IMR-90 (cell line): ENCODE data around the gene NOS3. TPM values are rescaled to one million over a fixed set of nuclear protein-coding genes. Genes with fewer than 3 reads are reported as not detected.
"Not testable (repeated sequence)": the region's sequence is repeated elsewhere in the genome, so short reads cannot be mapped to it uniquely, and the experiment has no call there.

Experiments
- ATAC-seq: fragments of 200-7000 bp; cut with Tn5 transposase; 2 replicates; pipeline ENCODE4 v1.9.1; 2020; ENCODE audit warnings: low read depth, mild to moderate bottlenecking, moderate library complexity
- BruUV-seq: library from RNA; stranded (reverse); fragments of 400-500 nt; replicated peaks from 2 replicates; lab custom pipeline; 2021; lab: Mats Ljungman, UMichigan
- CTCF ChIA-PET: fragments of 300-600 bp; formaldehyde crosslinking; extraction: SDS; loops from one replicate; lab custom pipeline; 2021; ENCODE audit warnings: antibody characterized with exemption; lab: Yijun Ruan, JAX
- POLR2A ChIA-PET: fragments of 300-600 bp; sonication (Branson Sonifier 250); formaldehyde crosslinking; loops from one replicate; lab custom pipeline; 2022; ENCODE audit warnings: antibody characterized with exemption; ENCODE audit not compliant: unreplicated experiment; lab: Charles Lee
- DNase-seq: peaks from one replicate; pipeline ENCODE4 v3.0.0; 2013
- H2AFZ ChIP-seq: replicated peaks from 2 replicates; pipeline ENCODE3; 2013; ENCODE audit warnings: low read length, mild to moderate bottlenecking; ENCODE audit not compliant: poor library complexity
- H2AK5ac ChIP-seq: 2 replicates; pipeline ENCODE4 v1.6.1; 2013; ENCODE audit warnings: low read depth, low read length, inconsistent platforms
- H2AK9ac ChIP-seq: replicated peaks from 2 replicates; pipeline ENCODE3; 2013; ENCODE audit warnings: mild to moderate bottlenecking, low read depth, low read length, moderate library complexity; ENCODE audit not compliant: poor library complexity
- H2BK120ac ChIP-seq: 2 replicates; pipeline ENCODE4 v1.6.1; 2013; ENCODE audit warnings: low read depth, low read length, inconsistent platforms
- H2BK15ac ChIP-seq: 3 replicates; pipeline ENCODE4 v1.6.1; 2013; ENCODE audit warnings: low read depth, low read length, inconsistent platforms
- H2BK20ac ChIP-seq: 2 replicates; pipeline ENCODE4 v1.6.1; 2013; ENCODE audit warnings: low read depth, mild to moderate bottlenecking, inconsistent platforms, low read length, moderate library complexity
- H2BK5ac ChIP-seq: 2 replicates; pipeline ENCODE4 v1.6.1; 2013; ENCODE audit warnings: mild to moderate bottlenecking, low read depth, low read length, inconsistent platforms; ENCODE audit not compliant: poor library complexity, severe bottlenecking
- H3K14ac ChIP-seq: replicated peaks from 2 replicates; pipeline ENCODE4 v1.6.1; 2013; ENCODE audit warnings: low read depth, low read length, inconsistent platforms
- H3K18ac ChIP-seq: 2 replicates; pipeline ENCODE4 v1.6.1; 2013; ENCODE audit warnings: low read depth, low read length, control low read depth
- H3K23ac ChIP-seq: 2 replicates; pipeline ENCODE4 v1.6.1; 2013; ENCODE audit warnings: low read depth, low read length, inconsistent platforms
- H3K27ac ChIP-seq: 2 replicates; pipeline ENCODE4 v1.5.1; 2013; ENCODE audit warnings: mild to moderate bottlenecking, control low read depth, low read length; ENCODE audit not compliant: insufficient read depth
- H3K27me3 ChIP-seq: 2 replicates; pipeline ENCODE4 v1.6.1; 2013; ENCODE audit warnings: low read length; ENCODE audit not compliant: control insufficient read depth, insufficient read depth
- H3K36me3 ChIP-seq: 2 replicates; pipeline ENCODE4 v1.6.1; 2013; ENCODE audit warnings: low read length, mixed read lengths; ENCODE audit not compliant: control insufficient read depth, insufficient read depth
- H3K4ac ChIP-seq: 2 replicates; pipeline ENCODE4 v1.6.1; 2013; ENCODE audit warnings: low read depth, low read length, inconsistent platforms
- H3K4me1 ChIP-seq: 2 replicates; pipeline ENCODE4 v1.6.1; 2013; ENCODE audit warnings: low read length, mixed read lengths; ENCODE audit not compliant: control insufficient read depth, insufficient read depth
- H3K4me2 ChIP-seq: 2 replicates; pipeline ENCODE4 v1.6.1; 2013; ENCODE audit warnings: low read depth, mild to moderate bottlenecking, control low read depth, low read length, moderate library complexity
- H3K4me3 ChIP-seq: 2 replicates; pipeline ENCODE4 v1.5.1; 2013; ENCODE audit warnings: low read depth, mild to moderate bottlenecking, control low read depth, low read length, moderate library complexity; ENCODE audit not compliant: insufficient read depth
- H3K56ac ChIP-seq: 2 replicates; pipeline ENCODE4 v1.6.1; 2013; ENCODE audit warnings: low read length, inconsistent platforms; ENCODE audit not compliant: insufficient read depth; ENCODE audit errors: extremely low read depth
- H3K79me1 ChIP-seq, 2 experiments: 2 replicates each; pipeline ENCODE4 v1.6.1; 2013; ENCODE audit warnings: low read length in 2 of 2, inconsistent platforms in 1 of 2, low read depth in 1 of 2
- H3K9ac ChIP-seq: 2 replicates; pipeline ENCODE4 v1.6.1; 2013; ENCODE audit warnings: low read depth, low read length, control low read depth
- H3K9me1 ChIP-seq: 2 replicates; pipeline ENCODE4 v1.6.1; 2013; ENCODE audit warnings: low read length, inconsistent platforms; ENCODE audit not compliant: insufficient read depth
- H3K9me3 ChIP-seq: 2 replicates; pipeline ENCODE4 v1.6.1; 2013; ENCODE audit warnings: low read length; ENCODE audit not compliant: control insufficient read depth, insufficient read depth
- H4K20me1 ChIP-seq: 2 replicates; pipeline ENCODE4 v1.6.1; 2013; ENCODE audit warnings: low read length, inconsistent platforms; ENCODE audit not compliant: insufficient read depth
- H4K5ac ChIP-seq: 2 replicates; pipeline ENCODE4 v1.6.1; 2013; ENCODE audit warnings: mild to moderate bottlenecking, low read depth, low read length, control low read depth
- H4K8ac ChIP-seq, 2 experiments: 2 replicates each; pipeline ENCODE4 v1.6.1; 2013; ENCODE audit warnings: low read depth in 2 of 2, low read length in 2 of 2, control low read depth in 1 of 2, inconsistent platforms in 1 of 2
- H4K91ac ChIP-seq: 2 replicates; pipeline ENCODE4 v1.6.1; 2013; ENCODE audit warnings: low read depth, low read length, inconsistent platforms; ENCODE audit not compliant: insufficient read depth
- BHLHE40 ChIP-seq: fragments of 150-350 bp; IDR thresholded peaks from 2 replicates; pipeline ENCODE4 v1.6.1; 2016; ENCODE audit warnings: mild to moderate bottlenecking, low read depth, low read length
- CHD1 ChIP-seq: IDR thresholded peaks from 2 replicates; pipeline ENCODE4 v1.6.1; 2012; ENCODE audit warnings: low read depth, low read length, improper control_type of control experiment
- ELK1 ChIP-seq: fragments of 150-350 bp; IDR thresholded peaks from 2 replicates; pipeline ENCODE4 v1.6.1; 2016; ENCODE audit warnings: low read depth, mild to moderate bottlenecking, low read length, moderate library complexity, borderline replicate concordance
- NFE2L2 ChIP-seq: fragments of 150-350 bp; IDR thresholded peaks from 2 replicates; pipeline ENCODE4 v1.6.1; 2016; ENCODE audit warnings: low read depth, mild to moderate bottlenecking, low read length
- POLR2A ChIP-seq: IDR thresholded peaks from 2 replicates; pipeline ENCODE4 v1.6.1; 2012; ENCODE audit warnings: mild to moderate bottlenecking, low read depth, low read length
- SMC3 ChIP-seq: fragments of 150-350 bp; IDR thresholded peaks from 2 replicates; pipeline ENCODE4 v1.6.1; 2016; ENCODE audit warnings: low read depth, mild to moderate bottlenecking, antibody characterized with exemption, low read length, moderate library complexity
- WGBS, 2 experiments: methylation state at CpG; one replicate each; pipeline versions ENCODE4 v1.1.5 to v1.1.7; 2013; ENCODE audit warnings: missing lambda C conversion rate in 2 of 2; ENCODE audit not compliant: insufficient read length in 1 of 2; ENCODE audit errors: extremely low coverage in 2 of 2; 5-methylcytosine and 5-hydroxymethylcytosine counted together
- dilution Hi-C: fragments of 300-500 bp; cut with HindIII; formaldehyde crosslinking; loops from one replicate; pipeline ENCODE4 v1.14.3; 2018; ENCODE audit warnings: low sequenced_read_pairs; ENCODE audit not compliant: unreplicated experiment
- in situ Hi-C: fragments of 300-500 bp; cut with MboI; formaldehyde crosslinking; loops from 3 replicates; pipeline ENCODE4 v1.14.3; 2019; ENCODE audit warnings: low sequenced_read_pairs, inconsistent platforms, mixed read lengths
- intact Hi-C: fragments of 100-400 bp; cut with micrococcal nuclease; formaldehyde crosslinking; loops from 2 replicates; pipeline ENCODE4 v1.10.0; 2022
- polyA plus RNA-seq, 3 experiments: library from polyadenylated mRNA; depleted of rRNA; stranded (reverse); fragments of >200 nt; gene quantifications; 2 replicates each; pipeline ENCODE4 v1.2.3, GENCODE V29; 2012; ENCODE audit warnings: low replicate concordance in 1 of 3
- total RNA-seq: library from RNA; depleted of rRNA; stranded (reverse); fragments of >200 nt; gene quantifications from 2 replicates; pipeline ENCODE4 v1.2.3, GENCODE V29; 2012

The NOS3 gene
- total and polyA plus RNA-seq, 2 of the 4 experiments (the other 2 are of a cell fraction): 0.72 to 2.0 TPM

GRCh38 chr7:151011097-151011409 is 20.2 kb downstream of the NOS3 start (continued):
- no peak for TF ChIP-seq NFE2L2
- no peak for TF ChIP-seq ELK1
- no peak for TF ChIP-seq POLR2A
- no peak for TF ChIP-seq CHD1
- TF ChIP-seq SMC3: no peak
- no peak for TF ChIP-seq BHLHE40

GRCh38 chr7:151011616-151012015 is 20.8 kb downstream of the NOS3 start:
- ATAC-seq, in situ Hi-C loops, H2AFZ ChIP-seq, H3K23ac ChIP-seq, H4K91ac ChIP-seq, H3K36me3 ChIP-seq, H3K27ac ChIP-seq, H3K79me1 ChIP-seq, H4K8ac ChIP-seq, DNase-seq, H3K14ac ChIP-seq, H2AK5ac ChIP-seq, H3K56ac ChIP-seq, H3K9me1 ChIP-seq, POLR2A ChIA-PET, H3K4me2 ChIP-seq, H2BK120ac ChIP-seq, H2AK9ac ChIP-seq, BruUV-seq, H2BK5ac ChIP-seq, H3K4me3 ChIP-seq, H4K20me1 ChIP-seq, H3K4me1 ChIP-seq, H2BK15ac ChIP-seq, H2BK20ac ChIP-seq, H3K18ac ChIP-seq, H3K9ac ChIP-seq, dilution Hi-C loops, H3K4ac ChIP-seq, H3K9me3 ChIP-seq, H4K5ac ChIP-seq: not testable (repeated sequence)
- 67% methylated on average over 3 of the region's 12 CpGs; no CpG with 5 or more reads in 1 of the 2 experiments for WGBS, 2 experiments
- CTCF ChIA-PET: interaction anchor here (0.6 to 1.1 kb wide), 2 partner anchors 17 to 242 kb away, joined by 3 read pairs; partner anchors contain the start of gene ABCB8
- intact Hi-C loops: loop anchor here (5.0 kb wide), 1 partner anchor 101 kb away; no protein-coding TSS in a partner anchor
- H3K27me3 ChIP-seq: peaks cover 14% of the 10 kb centered on the region; the same call in 1 of the 2 replicates
